NT2/D1 (cell line): Measurements from ENCODE around the gene GPR157.

ENCODE experiments used
- YY1 ChIP-seq: IDR thresholded peaks from 2 replicates; pipeline ENCODE4 v1.6.1; 2011; ENCODE audit not compliant: insufficient read length, insufficient read depth
- ZNF274 ChIP-seq: IDR thresholded peaks from 2 replicates; pipeline ENCODE4 v1.6.1; 2011; ENCODE audit warnings: mild to moderate bottlenecking, low read depth, low read length

GRCh38 chr1:9125325-9125724 is 3.6 kb downstream of the GPR157 start:
- no peak for TF ChIP-seq YY1
- TF ChIP-seq ZNF274 = no peak
